ENCODE data around the gene UTP25. TPM values are rescaled to one million over a fixed set of nuclear protein-coding genes. Genes with fewer than 3 reads are reported as not detected.

Gene UTP25
- total RNA-seq, 5 donors from 2014 or later (not counting 1 experiment from before 2014, with no cell fraction given): 9.1 to 19.9 (median 14.5) TPM

GRCh38 chr1:209853676-209854075, 25.9 kb downstream of the UTP25 start:
- CTCF ChIA-PET: no interaction called here
- Mint-ChIP-seq H3K27ac (no peak overlapping the region), H3K4me1 (peaks cover 2 to 7% (median 7%) of the 10 kb centered on the region in 3 donors), H3K4me3 (no peak overlapping the region), H3K9me3 (no peaks in the 10 kb centered on the region), H3K36me3 (peaks cover 45% of the 10 kb centered on the region), H3K27me3 (no peaks in the 10 kb centered on the region)
- H3K36me3 ChIP-seq (ENCODE audit: control insufficient read depth in 2 of 2, extremely low read depth in 1 of 2, insufficient read depth in 1 of 2, low read length in 1 of 2): peaks cover 4 to 57% of the 10 kb centered on the region in 2 donors
- H3K27me3 ChIP-seq (replicated peaks in 1 of 2; ENCODE audit: control insufficient read depth in 2 of 2, extremely low read depth in 1 of 2, insufficient read depth in 2 of 2, low read length in 1 of 2): no peaks in the 10 kb centered on the region
- WGBS (ENCODE audit: insufficient coverage): 79% methylated on average over 2 of the region's 2 CpGs
- no peak for DNase-seq
- ATAC-seq (replicated peaks in 1 of 4): no peak
- peaks cover 3 to 5% of the 10 kb centered on the region in 2 experiments for H3K4me1 ChIP-seq (ENCODE audit: control insufficient read depth in 1 of 2, extremely low read depth in 1 of 2, insufficient read depth in 2 of 2, low read length in 2 of 2)
- H3K9me3 ChIP-seq: no peaks in the 10 kb centered on the region
- no peak overlapping the region for H3K4me3 ChIP-seq (ENCODE audit: control insufficient read depth in 1 of 2, extremely low read depth in 1 of 2, low read length in 1 of 2)
- no peak overlapping the region for H3K27ac ChIP-seq (ENCODE audit: low read length)
- POLR2A ChIA-PET: no interaction called here

- Mint-ChIP-seq H3K9me3 (no peaks in the 10 kb centered on the region), H3K36me3 (peaks cover 45% of the 10 kb centered on the region), H3K4me3 (no peak overlapping the region), H3K27ac (no peak overlapping the region), H3K27me3 (no peaks in the 10 kb centered on the region), H3K4me1 (peaks cover 2 to 7% (median 7%) of the 10 kb centered on the region in 3 donors)
- Histone ChIP-seq H3K4me1 (ENCODE audit: control insufficient read depth in 1 of 2, extremely low read depth in 1 of 2, insufficient read depth in 2 of 2, low read length in 2 of 2) (peaks cover 3 to 5% of the 10 kb centered on the region in 2 experiments), H3K27ac (ENCODE audit: low read length) (no peak overlapping the region), H3K4me3 (ENCODE audit: control insufficient read depth in 1 of 2, extremely low read depth in 1 of 2, low read length in 1 of 2) (no peak overlapping the region), H3K9me3 (no peaks in the 10 kb centered on the region), H3K36me3 (ENCODE audit: control insufficient read depth in 2 of 2, extremely low read depth in 1 of 2, insufficient read depth in 1 of 2, low read length in 1 of 2) (peaks cover 4 to 52% of the 10 kb centered on the region in 2 donors), H3K27me3 (replicated peaks in 1 of 2; ENCODE audit: control insufficient read depth in 2 of 2, extremely low read depth in 1 of 2, insufficient read depth in 2 of 2, low read length in 1 of 2) (no peaks in the 10 kb centered on the region)
- ChIA-PET POLR2A (no interaction called here), CTCF (no interaction called here)
- DNase-seq (no peak), ATAC-seq (replicated peaks in 1 of 4) (no peak)
- WGBS (ENCODE audit: insufficient coverage): 100% methylated on average over 1 of the region's 3 CpGs
These were observed 26.4 kb downstream of the UTP25 start for GRCh38 chr1:209854196-209854595.

- WGBS (ENCODE audit: insufficient coverage): 20% methylated on average over 1 of the region's 8 CpGs
These were observed 27.2 kb downstream of the UTP25 start for GRCh38 chr1:209855006-209855405.

GRCh38 chr1:209855623-209856022, 27.9 kb downstream of the UTP25 start:
- H3K4me3 ChIP-seq (ENCODE audit: control insufficient read depth in 1 of 2, extremely low read depth in 1 of 2, low read length in 1 of 2): no peak overlapping the region
- Mint-ChIP-seq H3K27me3 (no peaks in the 10 kb centered on the region), H3K4me3 (no peak overlapping the region), H3K9me3 (no peaks in the 10 kb centered on the region), H3K27ac (no peak overlapping the region), H3K4me1 (peaks cover 2 to 7% (median 5%) of the 10 kb centered on the region in 3 donors), H3K36me3 (peaks cover 39% of the 10 kb centered on the region)
- no peak for DNase-seq
- peaks cover 0 to 2% of the 10 kb centered on the region in 2 experiments for H3K27me3 ChIP-seq (replicated peaks in 1 of 2; ENCODE audit: control insufficient read depth in 2 of 2, extremely low read depth in 1 of 2, insufficient read depth in 2 of 2, low read length in 1 of 2)
- H3K27ac ChIP-seq (ENCODE audit: low read length): no peak overlapping the region
- ChIA-PET POLR2A (no interaction called here), CTCF (interaction anchor here (0.5 to 1.7 kb wide), 2 partner anchors 28 to 33 kb away, joined by 4 to 5 read pairs; no protein-coding TSS in a partner anchor)
- H3K36me3 ChIP-seq (ENCODE audit: control insufficient read depth in 2 of 2, extremely low read depth in 1 of 2, insufficient read depth in 1 of 2, low read length in 1 of 2): peaks cover 4 to 39% of the 10 kb centered on the region in 2 donors
- 91% methylated on average over 4 of the region's 5 CpGs for WGBS (ENCODE audit: insufficient coverage)
- H3K9me3 ChIP-seq: no peaks in the 10 kb centered on the region
- peaks cover 3 to 5% of the 10 kb centered on the region in 2 experiments for H3K4me1 ChIP-seq (ENCODE audit: control insufficient read depth in 1 of 2, extremely low read depth in 1 of 2, insufficient read depth in 2 of 2, low read length in 2 of 2)
- no peak for ATAC-seq (replicated peaks in 1 of 4)

More at GRCh38 chr1:209855006-209855405, 27.2 kb downstream of the UTP25 start:
- peaks cover 2 to 7% (median 5%) of the 10 kb centered on the region in 3 donors for H3K4me1 Mint-ChIP-seq
- Histone ChIP-seq H3K27ac (ENCODE audit: low read length) (no peak overlapping the region), H3K4me1 (ENCODE audit: control insufficient read depth in 1 of 2, extremely low read depth in 1 of 2, insufficient read depth in 2 of 2, low read length in 2 of 2) (peaks cover 3 to 5% of the 10 kb centered on the region in 2 experiments), H3K27me3 (replicated peaks in 1 of 2; ENCODE audit: control insufficient read depth in 2 of 2, extremely low read depth in 1 of 2, insufficient read depth in 2 of 2, low read length in 1 of 2) (no peaks in the 10 kb centered on the region), H3K36me3 (ENCODE audit: control insufficient read depth in 2 of 2, extremely low read depth in 1 of 2, insufficient read depth in 1 of 2, low read length in 1 of 2) (peaks cover 4 to 45% of the 10 kb centered on the region in 2 donors), H3K9me3 (no peaks in the 10 kb centered on the region), H3K4me3 (ENCODE audit: control insufficient read depth in 1 of 2, extremely low read depth in 1 of 2, low read length in 1 of 2) (no peak overlapping the region)
- H3K9me3 Mint-ChIP-seq: no peaks in the 10 kb centered on the region
- H3K4me3 Mint-ChIP-seq: no peak overlapping the region
- no peaks in the 10 kb centered on the region for H3K27me3 Mint-ChIP-seq
- CTCF ChIA-PET: no interaction called here
- peak overlapping the region in 1 of 2 donors; percentile 58 for H3K27ac Mint-ChIP-seq
- POLR2A ChIA-PET: no interaction called here
- no peak for ATAC-seq (replicated peaks in 1 of 4)
- DNase-seq: no peak
- H3K36me3 Mint-ChIP-seq: peaks cover 44% of the 10 kb centered on the region

- H3K36me3 Mint-ChIP-seq: peaks cover 16% of the 10 kb centered on the region
- Histone ChIP-seq H3K4me1 (ENCODE audit: control insufficient read depth in 1 of 2, extremely low read depth in 1 of 2, insufficient read depth in 2 of 2, low read length in 2 of 2) (peaks cover 3 to 5% of the 10 kb centered on the region in 2 experiments), H3K4me3 (ENCODE audit: control insufficient read depth in 1 of 2, extremely low read depth in 1 of 2, low read length in 1 of 2) (no peak overlapping the region), H3K27ac (ENCODE audit: low read length) (no peak overlapping the region), H3K9me3 (no peaks in the 10 kb centered on the region), H3K27me3 (replicated peaks in 1 of 2; ENCODE audit: control insufficient read depth in 2 of 2, extremely low read depth in 1 of 2, insufficient read depth in 2 of 2, low read length in 1 of 2) (peaks cover 0 to 9% of the 10 kb centered on the region in 2 experiments), H3K36me3 (ENCODE audit: control insufficient read depth in 2 of 2, extremely low read depth in 1 of 2, insufficient read depth in 1 of 2, low read length in 1 of 2) (peaks cover 4 to 10% of the 10 kb centered on the region in 2 donors)
- 95% methylated on average over 32 of the region's 41 CpGs for WGBS (ENCODE audit: insufficient coverage)
- peaks cover 2 to 7% (median 5%) of the 10 kb centered on the region in 3 donors for H3K4me1 Mint-ChIP-seq
- DNase-seq: no peak
- ChIA-PET POLR2A (no interaction called here), CTCF (interaction anchor here (0.6 to 0.9 kb wide), 10 partner anchors 9 to 1674 kb away, joined by 3 to 13 read pairs (median 4); no protein-coding TSS in a partner anchor)
- no peak for ATAC-seq (replicated peaks in 1 of 4)
- H3K27me3 Mint-ChIP-seq: peaks cover 6 to 19% of the 10 kb centered on the region in 2 donors
- H3K4me3 Mint-ChIP-seq: no peak overlapping the region
- H3K9me3 Mint-ChIP-seq: no peaks in the 10 kb centered on the region
- H3K27ac Mint-ChIP-seq: no peak overlapping the region
These were observed 30.9 kb downstream of the UTP25 start for GRCh38 chr1:209858561-209859103.

- DNase-seq (peak; percentile 32 to 86 (median 60)), ATAC-seq (replicated peaks in 1 of 4) (peak; percentile 77 to 84 (median 80))
- CTCF ChIA-PET: interaction anchor here (0.6 to 2.1 kb wide), 5 partner anchors 11 to 543 kb away, joined by 3 to 13 read pairs (median 4); no protein-coding TSS in a partner anchor
- Histone ChIP-seq H3K4me1 (ENCODE audit: control insufficient read depth in 1 of 2, extremely low read depth in 1 of 2, insufficient read depth in 2 of 2, low read length in 2 of 2) (peaks cover 0 to 1% of the 10 kb centered on the region in 2 experiments), H3K27ac (ENCODE audit: low read length) (no peak overlapping the region), H3K9me3 (no peaks in the 10 kb centered on the region), H3K36me3 (ENCODE audit: control insufficient read depth in 2 of 2, extremely low read depth in 1 of 2, insufficient read depth in 1 of 2, low read length in 1 of 2) (no peaks in the 10 kb centered on the region), H3K4me3 (ENCODE audit: control insufficient read depth in 1 of 2, extremely low read depth in 1 of 2, low read length in 1 of 2) (no peak overlapping the region), H3K27me3 (replicated peaks in 1 of 2; ENCODE audit: control insufficient read depth in 2 of 2, extremely low read depth in 1 of 2, insufficient read depth in 2 of 2, low read length in 1 of 2) (peaks cover 0 to 11% of the 10 kb centered on the region in 2 experiments)
- H3K4me1 Mint-ChIP-seq: no peaks in the 10 kb centered on the region
- no peak overlapping the region for H3K27ac Mint-ChIP-seq
- H3K36me3 Mint-ChIP-seq: peaks cover 7% of the 10 kb centered on the region
- H3K27me3 Mint-ChIP-seq: peaks cover 8 to 19% of the 10 kb centered on the region in 2 donors
- H3K4me3 Mint-ChIP-seq: no peak overlapping the region
- no peaks in the 10 kb centered on the region for H3K9me3 Mint-ChIP-seq
- POLR2A ChIA-PET: no interaction called here
- WGBS (ENCODE audit: insufficient coverage): 0% methylated on average over 1 of the region's 7 CpGs
These were observed 32.6 kb downstream of the UTP25 start for GRCh38 chr1:209860293-209860881.

Data from T-cell (primary cell).